ENCODE results near the gene S100A14. TPM values are rescaled to one million over a fixed set of nuclear protein-coding genes. Genes with fewer than 3 reads are reported as not detected.

Gene S100A14
- 4.4 TPM for total RNA-seq

GRCh38 chr1:153616144-153616916 lies at the start of gene S100A14:
TSS of gene S100A14 (minus strand) at chr1:153616325. CDS start at chr1:153615858, 467 bp downstream.

GRCh38 chr1:153658400-153659174 lies 42.5 kb upstream of the S100A14 start, which contains the start of gene SNAPIN:
TSS of gene SNAPIN (plus strand) at chr1:153658703. CDS start at chr1:153658744, 41 bp downstream.

GRCh38 chr1:153633754-153634665 lies 17.9 kb upstream of the S100A14 start, which contains the start of gene CHTOP:
TSS of gene CHTOP (plus strand) at chr1:153634066. CDS start at chr1:153636589, 2,523 bp downstream.

GRCh38 chr1:153627715-153628626 lies 11.8 kb upstream of the S100A14 start, which contains the start of gene S100A1:
TSS of gene S100A1 (plus strand) at chr1:153628434. CDS start at chr1:153630522, 2,088 bp downstream.

GRCh38 chr1:153626904-153627714 lies 11.0 kb upstream of the S100A14 start, which contains the start of gene S100A13:
TSS of gene S100A13 (minus strand) at chr1:153627505. CDS start at chr1:153626472, 1,033 bp downstream.

GRCh38 chr1:153612755-153613331 lies 3.3 kb downstream of the S100A14 start, which contains the start of gene S100A16:
TSS of gene S100A16 (minus strand) at chr1:153613137. CDS start at chr1:153608151, 4,986 bp downstream.

GRCh38 chr1:153565529-153566374 lies 50.4 kb downstream of the S100A14 start, which contains the start of gene S100A2:
TSS of gene S100A2 (minus strand) at chr1:153565844. CDS start at chr1:153563877, 1,967 bp downstream.

Other genes with a start within 250 kb of the S100A14 start
- gene S100A12, start 240.7 kb downstream of the S100A14 start, total RNA-seq: 3.5 TPM
- 23.5 TPM for gene S100A8, start 225.3 kb downstream of the S100A14 start, total RNA-seq
- gene S100A7A, start 199.8 kb downstream of the S100A14 start, total RNA-seq: not detected
- not detected for gene S100A7, start 155.7 kb downstream of the S100A14 start, total RNA-seq
- gene S100A6, start 80.3 kb downstream of the S100A14 start, total RNA-seq: 36.1 TPM
- gene S100A5, start 75.4 kb downstream of the S100A14 start, total RNA-seq: not detected
- 77.8 TPM for gene S100A4, start 70.5 kb downstream of the S100A14 start, total RNA-seq
- 1.0 TPM for gene S100A3, start 67.1 kb downstream of the S100A14 start, total RNA-seq
- gene S100A2, start 50.5 kb downstream of the S100A14 start, total RNA-seq: 2.3 TPM
- gene S100A16, start 3.2 kb downstream of the S100A14 start, total RNA-seq: 39.4 TPM
- 13.2 TPM for gene S100A13, start 11.2 kb upstream of the S100A14 start, total RNA-seq
- 3.5 TPM for gene S100A1, start 12.1 kb upstream of the S100A14 start, total RNA-seq
- gene CHTOP, start 17.7 kb upstream of the S100A14 start, total RNA-seq: 109 TPM
- 43.6 TPM for gene SNAPIN, start 42.4 kb upstream of the S100A14 start, total RNA-seq
- gene ILF2, start 54.7 kb upstream of the S100A14 start, total RNA-seq: 175 TPM
- 6.8 TPM for gene NPR1, start 62.4 kb upstream of the S100A14 start, total RNA-seq
- 55.7 TPM for gene INTS3, start 111.7 kb upstream of the S100A14 start, total RNA-seq
- 16.4 TPM for gene SLC27A3, start 159.1 kb upstream of the S100A14 start, total RNA-seq